ENCODE data around the gene SIK3. TPM values are rescaled to one million over a fixed set of nuclear protein-coding genes. Genes with fewer than 3 reads are reported as not detected.

SIK3 gene
- total RNA-seq, 1 donor from 2014 or later, result 32.9 TPM

DNA sequence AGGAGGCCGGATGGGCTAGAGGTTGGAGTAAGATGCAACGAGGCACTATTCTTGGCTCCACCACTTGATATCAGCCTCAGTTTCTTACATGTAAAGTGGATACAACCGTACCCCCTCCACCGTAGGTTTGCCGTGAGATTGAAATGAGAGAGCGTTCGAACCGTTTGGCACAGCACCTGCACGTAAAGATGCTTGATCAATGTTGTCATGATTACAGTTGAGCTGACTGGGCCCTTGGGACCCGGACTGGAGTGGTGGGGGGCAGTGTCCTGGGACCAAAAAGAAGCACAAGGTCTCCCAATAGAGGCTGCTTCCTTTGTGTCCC lies 264.8 kb downstream of the SIK3 start:
- Histone ChIP-seq H3K4me3 (no peak overlapping the region), H3K4me1 (peaks cover 35% of the 10 kb centered on the region), H3K36me3 (no peaks in the 10 kb centered on the region), H3K9me3 (no peaks in the 10 kb centered on the region), H3K27me3 (ENCODE audit: low read depth) (no peaks in the 10 kb centered on the region), H3K27ac (no peak overlapping the region)
- TF ChIP-seq, protein P1, sequence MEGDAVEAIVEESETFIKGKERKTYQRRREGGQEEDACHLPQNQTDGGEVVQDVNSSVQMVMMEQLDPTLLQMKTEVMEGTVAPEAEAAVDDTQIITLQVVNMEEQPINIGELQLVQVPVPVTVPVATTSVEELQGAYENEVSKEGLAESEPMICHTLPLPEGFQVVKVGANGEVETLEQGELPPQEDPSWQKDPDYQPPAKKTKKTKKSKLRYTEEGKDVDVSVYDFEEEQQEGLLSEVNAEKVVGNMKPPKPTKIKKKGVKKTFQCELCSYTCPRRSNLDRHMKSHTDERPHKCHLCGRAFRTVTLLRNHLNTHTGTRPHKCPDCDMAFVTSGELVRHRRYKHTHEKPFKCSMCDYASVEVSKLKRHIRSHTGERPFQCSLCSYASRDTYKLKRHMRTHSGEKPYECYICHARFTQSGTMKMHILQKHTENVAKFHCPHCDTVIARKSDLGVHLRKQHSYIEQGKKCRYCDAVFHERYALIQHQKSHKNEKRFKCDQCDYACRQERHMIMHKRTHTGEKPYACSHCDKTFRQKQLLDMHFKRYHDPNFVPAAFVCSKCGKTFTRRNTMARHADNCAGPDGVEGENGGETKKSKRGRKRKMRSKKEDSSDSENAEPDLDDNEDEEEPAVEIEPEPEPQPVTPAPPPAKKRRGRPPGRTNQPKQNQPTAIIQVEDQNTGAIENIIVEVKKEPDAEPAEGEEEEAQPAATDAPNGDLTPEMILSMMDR (IDR thresholded peaks at IDR 0.05), result no peak
- no peak for DNase-seq
- ATAC-seq, result no peak
- intact Hi-C loops (cut with DNase I), result no loop called here

DNA sequence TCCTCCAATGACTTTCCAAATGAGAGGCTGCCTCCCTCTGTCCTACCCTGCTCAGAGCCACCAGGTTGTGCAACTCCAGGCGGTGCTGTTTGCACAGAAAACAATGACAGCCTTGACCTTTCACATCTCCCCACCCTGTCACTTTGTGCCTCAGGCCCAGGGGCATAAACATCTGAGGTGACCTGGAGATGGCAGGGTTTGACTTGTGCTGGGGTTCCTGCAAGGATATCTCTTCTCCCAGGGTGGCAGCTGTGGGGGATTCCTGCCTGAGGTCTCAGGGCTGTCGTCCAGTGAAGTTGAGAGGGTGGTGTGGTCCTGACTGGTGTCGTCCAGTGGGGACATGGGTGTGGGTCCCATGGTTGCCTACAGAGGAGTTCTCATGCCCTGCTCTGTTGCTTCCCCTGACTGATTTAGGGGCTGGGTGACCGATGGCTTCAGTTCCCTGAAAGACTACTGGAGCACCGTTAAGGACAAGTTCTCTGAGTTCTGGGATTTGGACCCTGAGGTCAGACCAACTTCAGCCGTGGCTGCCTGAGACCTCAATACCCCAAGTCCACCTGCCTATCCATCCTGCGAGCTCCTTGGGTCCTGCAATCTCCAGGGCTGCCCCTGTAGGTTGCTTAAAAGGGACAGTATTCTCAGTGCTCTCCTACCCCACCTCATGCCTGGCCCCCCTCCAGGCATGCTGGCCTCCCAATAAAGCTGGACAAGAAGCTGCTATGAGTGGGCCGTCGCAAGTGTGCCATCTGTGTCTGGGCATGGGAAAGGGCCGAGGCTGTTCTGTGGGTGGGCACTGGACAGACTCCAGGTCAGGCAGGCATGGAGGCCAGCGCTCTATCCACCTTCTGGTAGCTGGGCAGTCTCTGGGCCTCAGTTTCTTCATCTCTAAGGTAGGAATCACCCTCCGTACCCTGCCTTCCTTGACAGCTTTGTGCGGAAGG lies 265.6 kb downstream of the SIK3 start:
- H3K4me3 ChIP-seq, result no peak overlapping the region
- TF ChIP-seq, protein P1 (IDR thresholded peaks at IDR 0.05), result no peak
- no peaks in the 10 kb centered on the region for H3K27me3 ChIP-seq (ENCODE audit: low read depth)
- no peak overlapping the region for H3K27ac ChIP-seq
- DNase-seq, result no peak
- no peak for ATAC-seq
- peaks cover 32% of the 10 kb centered on the region for H3K4me1 ChIP-seq
- no peaks in the 10 kb centered on the region for H3K9me3 ChIP-seq
- intact Hi-C loops (cut with DNase I), result no loop called here
- H3K36me3 ChIP-seq, result no peaks in the 10 kb centered on the region

DNA sequence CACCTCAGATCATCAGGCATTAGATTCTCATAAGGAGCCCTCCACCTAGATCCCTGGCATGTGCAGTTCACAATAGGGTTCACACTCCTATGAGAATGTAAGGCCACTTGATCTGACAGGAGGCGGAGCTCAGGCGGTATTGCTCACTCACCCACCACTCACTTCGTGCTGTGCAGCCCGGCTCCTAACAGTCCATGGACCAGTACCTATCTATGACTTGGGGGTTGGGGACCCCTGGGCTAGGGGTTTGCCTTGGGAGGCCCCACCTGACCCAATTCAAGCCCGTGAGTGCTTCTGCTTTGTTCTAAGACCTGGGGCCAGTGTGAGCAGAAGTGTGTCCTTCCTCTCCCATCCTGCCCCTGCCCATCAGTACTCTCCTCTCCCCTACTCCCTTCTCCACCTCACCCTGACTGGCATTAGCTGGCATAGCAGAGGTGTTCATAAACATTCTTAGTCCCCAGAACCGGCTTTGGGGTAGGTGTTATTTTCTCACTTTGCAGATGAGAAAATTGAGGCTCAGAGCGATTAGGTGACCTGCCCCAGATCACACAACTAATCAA lies 266.4 kb downstream of the SIK3 start:
- Histone ChIP-seq H3K27me3 (ENCODE audit: low read depth) (no peaks in the 10 kb centered on the region), H3K36me3 (no peaks in the 10 kb centered on the region), H3K27ac (no peak overlapping the region), H3K9me3 (no peaks in the 10 kb centered on the region), H3K4me1 (peaks cover 24% of the 10 kb centered on the region), H3K4me3 (no peak overlapping the region)
- intact Hi-C loops (cut with DNase I), result no loop called here
- DNase-seq (no peak), ATAC-seq (no peak)
- TF ChIP-seq, protein P1 (IDR thresholded peaks at IDR 0.05), result no peak

DNA sequence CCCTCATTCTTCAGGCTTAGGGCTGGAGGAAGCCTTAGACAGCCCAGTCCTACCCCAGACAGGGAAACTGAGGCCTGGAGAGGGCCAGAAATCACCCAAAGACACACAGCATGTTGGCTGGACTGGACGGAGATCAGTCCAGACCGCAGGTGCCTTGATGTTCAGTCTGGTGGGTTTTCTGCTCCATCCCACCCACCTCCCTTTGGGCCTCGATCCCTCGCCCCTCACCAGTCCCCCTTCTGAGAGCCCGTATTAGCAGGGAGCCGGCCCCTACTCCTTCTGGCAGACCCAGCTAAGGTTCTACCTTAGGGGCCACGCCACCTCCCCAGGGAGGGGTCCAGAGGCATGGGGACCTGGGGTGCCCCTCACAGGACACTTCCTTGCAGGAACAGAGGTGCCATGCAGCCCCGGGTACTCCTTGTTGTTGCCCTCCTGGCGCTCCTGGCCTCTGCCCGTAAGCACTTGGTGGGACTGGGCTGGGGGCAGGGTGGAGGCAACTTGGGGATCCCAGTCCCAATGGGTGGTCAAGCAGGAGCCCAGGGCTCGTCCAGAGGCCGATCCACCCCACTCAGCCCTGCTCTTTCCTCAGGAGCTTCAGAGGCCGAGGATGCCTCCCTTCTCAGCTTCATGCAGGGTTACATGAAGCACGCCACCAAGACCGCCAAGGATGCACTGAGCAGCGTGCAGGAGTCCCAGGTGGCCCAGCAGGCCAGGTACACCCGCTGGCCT lies 267.9 kb downstream of the SIK3 start:
- no peaks in the 10 kb centered on the region for H3K9me3 ChIP-seq
- intact Hi-C loops (cut with DNase I), result no loop called here
- peaks cover 9% of the 10 kb centered on the region for H3K4me1 ChIP-seq
- ATAC-seq, result no peak
- H3K4me3 ChIP-seq, result no peak overlapping the region
- H3K36me3 ChIP-seq, result no peaks in the 10 kb centered on the region
- TF ChIP-seq, protein P1 (IDR thresholded peaks at IDR 0.05), result no peak
- no peak overlapping the region for H3K27ac ChIP-seq
- DNase-seq, result no peak
- no peaks in the 10 kb centered on the region for H3K27me3 ChIP-seq (ENCODE audit: low read depth)

DNA sequence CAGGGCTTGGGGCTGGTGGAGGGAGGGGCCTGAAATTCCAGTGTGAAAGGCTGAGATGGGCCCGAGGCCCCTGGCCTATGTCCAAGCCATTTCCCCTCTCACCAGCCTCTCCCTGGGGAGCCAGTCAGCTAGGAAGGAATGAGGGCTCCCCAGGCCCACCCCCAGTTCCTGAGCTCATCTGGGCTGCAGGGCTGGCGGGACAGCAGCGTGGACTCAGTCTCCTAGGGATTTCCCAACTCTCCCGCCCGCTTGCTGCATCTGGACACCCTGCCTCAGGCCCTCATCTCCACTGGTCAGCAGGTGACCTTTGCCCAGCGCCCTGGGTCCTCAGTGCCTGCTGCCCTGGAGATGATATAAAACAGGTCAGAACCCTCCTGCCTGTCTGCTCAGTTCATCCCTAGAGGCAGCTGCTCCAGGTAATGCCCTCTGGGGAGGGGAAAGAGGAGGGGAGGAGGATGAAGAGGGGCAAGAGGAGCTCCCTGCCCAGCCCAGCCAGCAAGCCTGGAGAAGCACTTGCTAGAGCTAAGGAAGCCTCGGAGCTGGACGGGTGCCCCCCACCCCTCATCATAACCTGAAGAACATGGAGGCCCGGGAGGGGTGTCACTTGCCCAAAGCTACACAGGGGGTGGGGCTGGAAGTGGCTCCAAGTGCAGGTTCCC lies 268.6 kb downstream of the SIK3 start, which contains the start of gene APOC3:
Gene APOC3 (plus strand): TSS at position 383 of the 659 bp plus-strand sequence. CDS start 676 bp downstream, outside the sequence.
- no peak for DNase-seq
- H3K27me3 ChIP-seq (ENCODE audit: low read depth), result no peaks in the 10 kb centered on the region
- H3K27ac ChIP-seq, result no peak within 1 kb of the TSS
- intact Hi-C loops (cut with DNase I), result no loop called here
- no peak for ATAC-seq
- H3K36me3 ChIP-seq, result no peaks in the 10 kb centered on the region
- H3K4me3 ChIP-seq, result no peak within 1 kb of the TSS
- peaks cover 2% of the 10 kb centered on the region for H3K4me1 ChIP-seq
- H3K9me3 ChIP-seq, result no peaks in the 10 kb centered on the region
- TF ChIP-seq, protein P1 (IDR thresholded peaks at IDR 0.05), result no peak

All from lower lobe of right lung (tissue), 2 donors.